Smooth muscle cell of the brain vasculature (primary cell): ENCODE measurements around the gene SBK2.
"Not testable (repeated sequence)": the region's sequence is repeated elsewhere in the genome, so short reads cannot be mapped to it uniquely, and the experiment has no call there.

ENCODE experiments used
- DNase-seq: peaks from one replicate; pipeline ENCODE4 v3.0.0-alpha.2; 2012; ENCODE audit warnings: low read depth, low spot score

SBK2 gene

DNA sequence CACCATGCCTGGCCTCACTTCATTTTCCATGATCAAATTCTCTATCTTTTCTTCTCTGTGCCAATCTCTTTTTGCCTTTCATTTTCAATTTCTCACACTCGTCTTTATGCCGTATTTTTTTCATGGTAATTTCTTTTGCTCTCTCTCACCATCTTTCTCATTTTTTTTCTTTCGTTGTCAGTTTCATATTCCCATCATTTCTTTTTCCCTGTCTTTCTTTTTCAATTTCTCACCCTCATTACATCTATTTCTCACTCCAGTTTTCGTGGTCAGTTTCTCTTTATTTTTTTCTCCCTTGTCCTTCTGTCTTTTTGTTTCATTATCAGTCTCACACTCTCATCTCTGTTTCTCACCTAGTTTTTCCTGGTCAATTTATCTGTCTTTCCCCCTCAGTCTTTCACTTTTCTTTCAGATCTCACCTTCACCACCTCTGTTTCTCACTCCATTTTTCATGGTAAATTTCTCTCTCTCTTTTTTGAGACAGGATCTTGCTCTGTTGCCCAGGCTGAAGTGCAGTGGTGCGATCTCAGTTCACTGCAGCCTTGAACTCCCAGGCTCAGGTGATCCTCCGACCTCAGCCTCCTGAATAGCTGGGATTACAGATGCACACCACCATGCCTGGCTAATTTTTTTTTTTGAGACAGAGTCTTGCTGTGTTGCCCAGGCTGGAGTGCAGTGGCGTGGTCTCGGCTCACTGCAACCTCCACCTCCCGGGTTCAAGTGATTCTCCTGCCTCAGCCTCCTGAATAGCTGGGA is 34.6 kb downstream of the SBK2 start:
- DNase-seq, result no peak

DNA sequence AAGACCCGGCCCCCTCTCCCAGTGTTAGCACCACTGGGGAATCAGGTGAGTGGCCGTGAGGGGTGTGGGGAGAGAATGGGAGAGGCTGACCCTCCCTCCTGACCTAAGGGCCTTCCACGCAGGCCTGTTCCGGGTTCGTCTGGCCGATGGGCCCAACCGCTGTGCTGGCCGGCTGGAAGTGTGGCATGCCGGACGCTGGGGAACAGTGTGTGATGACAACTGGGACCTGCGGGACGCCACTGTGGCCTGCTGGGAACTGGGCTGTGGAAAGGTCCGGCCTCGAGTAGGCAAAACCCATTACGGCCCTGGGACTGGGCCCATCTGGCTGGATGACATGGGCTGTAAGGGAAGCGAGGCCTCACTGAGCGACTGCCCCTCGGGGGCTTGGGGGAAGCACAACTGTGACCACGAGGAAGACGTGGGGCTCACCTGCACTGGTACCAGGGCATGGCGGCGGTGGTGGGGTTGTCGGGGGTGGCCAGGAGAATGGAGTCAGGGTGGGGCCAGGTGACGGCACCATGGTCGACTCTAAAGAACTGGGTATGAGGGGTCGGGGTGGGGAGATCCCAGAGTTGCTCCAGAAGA is 36.5 kb downstream of the SBK2 start:
- no peak for DNase-seq

DNA sequence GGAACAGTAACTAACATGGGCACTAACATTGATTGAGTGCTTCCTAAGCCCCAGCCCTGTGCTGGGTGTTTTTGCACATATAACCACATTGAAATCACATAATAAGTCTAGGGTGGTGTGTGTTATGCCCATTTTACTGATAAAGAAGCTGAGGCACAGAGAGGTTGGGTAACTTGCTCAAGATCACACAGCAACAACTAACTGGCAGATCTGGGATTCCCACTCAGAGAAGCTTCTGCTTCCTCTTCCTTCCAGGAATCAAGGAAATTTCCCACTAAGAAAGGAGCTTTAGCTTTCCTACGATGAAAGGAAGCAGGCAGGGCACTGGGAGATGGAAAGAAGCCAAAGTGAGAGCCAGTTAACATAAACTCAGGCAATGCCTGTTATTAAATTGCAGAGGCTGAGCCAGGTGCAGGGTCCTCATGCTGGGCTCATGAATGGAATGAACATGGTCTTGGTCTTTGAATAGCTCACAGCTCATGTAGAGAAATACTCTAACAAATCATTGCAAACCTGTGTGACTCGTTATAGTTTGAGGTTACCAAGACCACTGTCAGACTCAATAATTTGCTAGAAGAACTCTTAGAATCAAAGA is 38.6 kb downstream of the SBK2 start:
- DNase-seq, result no peak

DNA sequence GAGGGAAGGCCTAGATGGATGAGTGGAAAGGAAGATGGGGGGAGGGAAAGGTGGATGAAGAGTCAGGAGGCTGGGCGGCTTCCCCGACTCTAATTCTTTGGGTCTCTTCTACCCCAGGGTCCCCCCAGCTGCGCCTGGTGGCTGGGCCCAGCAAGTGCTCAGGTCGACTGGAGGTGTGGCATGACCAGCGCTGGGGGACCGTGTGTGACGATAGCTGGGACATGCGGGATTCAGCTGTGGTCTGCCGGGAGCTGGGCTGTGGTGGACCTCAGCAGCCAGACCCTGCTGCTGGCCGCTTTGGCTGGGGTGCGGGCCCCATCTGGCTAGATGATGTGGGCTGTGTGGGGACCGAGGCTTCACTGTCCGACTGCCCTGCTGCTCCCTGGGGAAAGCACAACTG is 39.2 kb downstream of the SBK2 start:
- DNase-seq, result no peak

DNA sequence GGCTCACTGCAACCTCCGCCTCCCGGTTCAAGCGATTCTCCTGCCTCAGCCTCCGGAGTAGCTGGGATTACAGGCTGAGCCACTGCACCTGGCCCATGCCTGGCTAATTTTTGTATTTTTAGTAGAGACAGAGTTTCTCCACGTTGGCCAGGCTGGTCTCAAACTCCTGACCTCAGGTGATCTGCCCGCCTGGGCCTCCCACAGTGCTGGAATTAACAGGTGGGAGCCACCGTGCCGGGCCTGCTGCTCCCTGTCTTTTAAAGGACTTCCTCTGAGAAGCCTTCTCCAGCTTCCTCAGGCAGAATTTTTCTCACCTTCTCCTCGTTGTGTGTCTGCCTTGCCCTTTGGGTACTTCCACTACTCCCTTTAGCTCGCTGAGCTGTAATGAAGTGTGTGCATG is 40.1 kb downstream of the SBK2 start:
- DNase-seq, result not testable (repeated sequence)

DNA sequence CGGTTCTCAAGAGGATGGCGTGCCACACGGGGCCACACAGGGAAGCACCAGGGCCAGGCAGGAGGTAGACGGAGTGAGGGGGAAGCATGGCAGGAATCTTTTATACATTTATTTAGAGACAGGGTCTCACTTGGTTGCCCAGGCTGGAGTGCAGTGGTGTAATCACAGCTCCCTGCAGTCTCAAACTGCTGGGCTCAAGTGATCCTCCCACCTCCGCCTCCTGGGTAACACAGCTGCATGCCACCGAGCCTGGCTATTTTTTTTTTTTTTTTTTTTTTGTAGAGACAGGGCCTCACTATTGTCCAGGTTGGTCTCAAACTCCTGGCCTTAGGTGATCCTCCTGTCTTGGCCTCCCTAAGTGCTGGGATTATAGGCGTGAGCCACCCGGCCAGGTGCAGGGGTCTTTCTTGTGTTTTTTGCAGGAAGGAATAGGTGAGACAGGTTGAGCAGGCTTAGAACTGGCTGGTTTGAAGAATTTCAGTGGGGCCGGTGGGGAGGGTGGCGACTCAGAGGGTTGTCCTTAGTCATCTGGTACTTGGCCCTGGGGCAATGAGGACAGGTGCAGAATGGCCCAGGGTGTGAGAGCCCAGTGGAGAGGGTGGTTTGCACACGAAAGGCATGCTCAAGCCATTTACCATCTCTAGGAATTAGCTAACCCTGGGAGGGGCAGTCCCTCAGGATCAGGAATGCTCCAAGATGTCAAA is 41.1 kb downstream of the SBK2 start:
- no peak for DNase-seq

DNA sequence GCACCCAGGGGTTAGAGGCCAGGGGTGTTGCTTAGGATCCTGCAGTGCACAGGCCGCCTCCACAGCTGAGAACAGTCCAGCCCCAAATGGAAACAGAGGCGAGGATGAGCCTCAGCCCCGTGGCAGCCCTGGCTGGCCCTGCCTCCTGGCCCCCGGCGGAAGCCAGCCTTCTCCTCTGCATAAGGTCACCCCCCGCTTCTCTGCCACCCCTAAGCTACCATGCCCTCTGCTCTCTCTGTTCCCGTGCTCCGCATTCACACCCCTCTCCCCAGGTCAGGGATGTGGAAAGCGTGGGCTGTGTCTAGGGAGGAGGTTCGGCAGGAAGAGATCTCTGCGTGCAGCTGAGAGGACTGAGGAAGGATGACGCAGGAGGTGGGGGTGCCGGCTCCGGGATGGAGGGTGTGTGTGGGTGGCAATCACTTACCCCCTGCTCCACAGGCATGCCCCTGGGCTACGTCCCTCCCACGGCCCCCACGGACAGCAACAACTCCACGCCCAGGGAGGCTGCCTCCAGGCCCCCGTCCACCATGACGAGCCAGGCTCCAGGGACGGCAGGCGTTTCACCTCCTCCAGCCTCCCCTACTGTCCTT is 42.7 kb downstream of the SBK2 start:
- DNase-seq, result no peak

DNA sequence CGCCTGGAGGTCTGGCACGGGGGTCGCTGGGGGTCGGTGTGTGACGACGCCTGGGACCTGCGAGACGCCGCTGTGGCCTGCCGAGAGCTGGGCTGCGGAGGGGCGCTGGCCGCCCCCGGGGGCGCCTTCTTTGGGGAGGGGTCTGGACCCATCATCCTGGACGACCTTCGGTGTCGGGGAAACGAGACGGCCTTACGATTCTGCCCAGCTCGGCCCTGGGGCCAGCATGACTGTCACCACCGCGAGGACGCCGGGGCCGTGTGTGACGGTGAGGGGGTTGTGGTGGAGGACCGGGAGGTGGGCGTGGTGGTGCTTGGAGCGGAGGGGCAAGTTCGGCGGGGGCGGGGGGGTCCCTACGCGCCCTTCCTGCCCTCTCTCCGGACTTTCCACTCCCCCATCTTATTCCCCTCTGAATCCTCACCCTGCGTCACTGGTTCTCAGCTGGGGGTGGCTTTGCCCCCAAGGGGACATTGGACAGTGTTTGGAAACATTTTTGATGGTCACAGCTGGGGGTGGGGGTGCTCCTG is 43.2 kb downstream of the SBK2 start:
- no peak for DNase-seq

DNA sequence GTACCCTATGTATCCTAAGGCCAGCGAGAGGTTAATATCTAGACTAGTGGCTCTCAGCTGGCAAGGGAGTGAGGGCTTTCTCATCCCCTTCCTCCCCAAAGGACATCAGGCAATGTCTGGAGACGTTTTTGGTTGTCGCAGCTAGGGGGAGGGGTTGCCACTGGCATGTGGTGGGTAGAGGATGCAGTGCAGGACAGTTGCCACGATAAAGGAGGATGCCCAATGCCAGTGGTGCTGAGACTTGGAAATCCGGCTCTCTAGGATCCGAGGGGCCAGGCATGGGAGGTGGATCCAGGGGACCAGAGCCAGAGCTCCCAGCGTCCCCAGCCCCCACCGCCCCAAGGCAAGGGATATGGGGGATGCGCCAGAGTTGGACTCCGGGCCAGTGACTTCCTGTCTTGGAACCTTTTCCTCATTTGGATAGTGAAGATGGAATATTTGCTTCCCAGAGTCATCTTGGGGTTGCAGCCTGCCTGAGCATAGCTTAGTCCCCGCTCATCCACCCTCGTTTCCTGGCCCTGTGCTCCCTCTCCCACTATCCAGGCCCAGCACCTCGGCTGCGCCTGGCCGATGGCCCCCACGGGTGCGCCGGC is 43.8 kb downstream of the SBK2 start:
- no peak for DNase-seq

DNA sequence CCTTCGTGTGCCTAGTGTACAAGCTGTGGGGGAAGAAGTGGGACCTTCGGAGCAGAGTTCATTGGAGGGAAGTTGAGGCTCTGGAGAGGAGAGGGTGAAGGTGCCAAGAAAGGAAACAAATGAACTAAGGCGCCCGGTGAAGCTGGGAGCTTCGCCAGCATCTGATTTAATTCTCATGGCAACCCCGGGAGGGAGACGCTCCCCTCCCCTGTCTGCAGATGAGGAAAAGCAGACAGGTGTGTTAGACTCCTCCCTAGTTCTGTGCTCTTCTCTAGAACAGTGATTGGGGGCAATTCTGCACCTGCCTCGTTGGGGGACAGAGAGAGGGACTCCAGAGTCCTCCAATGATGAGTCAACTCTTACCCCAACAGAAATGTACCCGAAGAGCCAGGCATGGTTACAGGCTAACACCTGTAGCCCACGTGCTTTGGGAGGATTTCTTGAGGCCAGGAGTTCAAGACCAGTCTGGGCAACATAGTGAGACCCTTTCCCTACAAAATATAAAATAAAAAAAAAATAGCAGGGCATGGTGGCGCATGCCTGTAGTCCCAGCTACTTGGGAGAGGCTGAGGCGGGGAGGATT is 44.5 kb downstream of the SBK2 start:
- DNase-seq, result no peak

DNA sequence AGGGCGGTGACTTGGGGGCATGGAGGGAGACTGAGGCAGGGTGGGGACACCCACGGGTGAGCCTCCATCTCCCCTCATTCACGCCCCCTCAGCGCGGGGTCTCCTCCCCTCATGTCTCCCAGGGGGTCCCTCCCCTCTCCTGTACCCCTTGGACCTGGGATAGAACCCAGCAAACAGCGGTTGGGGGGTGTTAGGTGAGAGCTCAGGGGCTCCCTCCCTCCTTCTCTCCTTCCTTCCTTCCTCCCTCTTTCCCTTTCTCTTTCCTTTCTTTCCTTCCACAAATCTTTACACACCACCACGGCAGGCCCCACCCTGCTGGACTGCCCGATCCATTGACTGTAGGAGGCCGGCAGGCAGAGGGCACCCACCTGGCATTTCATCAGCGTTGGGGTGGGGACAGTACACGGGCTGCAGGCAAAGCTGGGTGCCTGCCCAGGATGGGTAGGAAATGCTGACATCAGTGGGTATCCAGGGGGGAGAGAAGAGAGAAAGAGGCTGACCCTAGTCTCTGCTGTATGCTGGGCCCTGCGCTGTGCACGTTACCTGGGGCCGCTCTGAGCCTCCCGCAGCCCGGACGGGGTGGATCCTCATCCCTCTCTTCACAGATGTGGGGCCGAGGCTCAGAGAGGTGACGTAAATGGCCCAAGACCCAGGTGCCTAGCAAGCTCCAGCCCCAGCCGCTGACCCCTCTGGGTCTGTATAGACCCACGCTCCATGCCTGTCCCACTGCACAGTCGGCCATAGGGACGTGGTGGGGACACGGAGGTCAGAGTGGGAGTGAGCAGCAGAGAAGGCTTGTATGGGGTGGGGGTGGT is 45.2 kb downstream of the SBK2 start:
- DNase-seq, result no peak

DNA sequence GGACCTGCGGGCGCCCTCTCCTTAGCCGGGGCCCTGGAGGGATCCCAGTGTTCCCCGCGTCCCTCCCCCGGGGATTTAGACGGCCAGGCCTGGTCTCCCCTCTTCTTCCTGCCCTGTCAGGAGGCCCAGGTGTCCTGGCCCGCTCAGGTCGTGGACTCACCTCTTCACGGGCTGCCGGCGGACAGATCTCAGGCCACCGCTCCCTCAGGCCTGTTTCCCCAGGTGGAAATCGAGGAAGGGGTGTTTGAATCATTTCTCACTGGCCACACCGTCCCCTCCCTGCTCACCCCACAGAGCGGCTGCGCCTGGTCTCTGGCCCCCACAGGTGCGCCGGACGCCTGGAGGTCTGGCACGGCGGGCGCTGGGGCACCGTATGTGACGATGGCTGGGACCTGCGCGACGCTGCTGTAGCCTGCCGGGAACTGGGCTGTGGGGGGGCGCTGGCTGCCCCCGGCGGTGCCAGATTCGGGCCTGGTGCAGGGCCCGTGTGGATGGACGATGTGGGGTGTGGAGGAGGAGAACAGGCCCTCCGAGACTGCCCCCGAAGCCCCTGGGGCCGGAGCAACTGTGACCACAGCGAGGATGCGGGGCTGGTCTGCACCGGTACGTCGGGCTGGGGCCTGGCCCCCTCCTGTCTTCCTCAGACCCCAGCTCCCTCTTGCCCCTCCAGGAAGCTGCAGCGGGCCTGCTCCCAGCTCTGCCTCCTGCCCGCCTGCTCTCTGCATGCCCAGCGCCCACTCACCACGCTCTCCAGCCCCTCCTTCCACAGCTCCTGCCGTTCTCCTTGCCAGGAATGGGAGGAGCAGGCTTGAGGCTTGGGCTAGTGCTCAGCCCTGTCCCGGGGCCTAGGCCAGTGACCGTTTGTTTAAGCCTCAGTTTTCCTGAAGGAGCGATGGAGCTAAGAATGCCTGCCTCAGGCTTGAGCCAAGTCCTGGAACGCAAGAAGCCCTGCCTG is 46.2 kb downstream of the SBK2 start:
- DNase-seq, result no peak

DNA sequence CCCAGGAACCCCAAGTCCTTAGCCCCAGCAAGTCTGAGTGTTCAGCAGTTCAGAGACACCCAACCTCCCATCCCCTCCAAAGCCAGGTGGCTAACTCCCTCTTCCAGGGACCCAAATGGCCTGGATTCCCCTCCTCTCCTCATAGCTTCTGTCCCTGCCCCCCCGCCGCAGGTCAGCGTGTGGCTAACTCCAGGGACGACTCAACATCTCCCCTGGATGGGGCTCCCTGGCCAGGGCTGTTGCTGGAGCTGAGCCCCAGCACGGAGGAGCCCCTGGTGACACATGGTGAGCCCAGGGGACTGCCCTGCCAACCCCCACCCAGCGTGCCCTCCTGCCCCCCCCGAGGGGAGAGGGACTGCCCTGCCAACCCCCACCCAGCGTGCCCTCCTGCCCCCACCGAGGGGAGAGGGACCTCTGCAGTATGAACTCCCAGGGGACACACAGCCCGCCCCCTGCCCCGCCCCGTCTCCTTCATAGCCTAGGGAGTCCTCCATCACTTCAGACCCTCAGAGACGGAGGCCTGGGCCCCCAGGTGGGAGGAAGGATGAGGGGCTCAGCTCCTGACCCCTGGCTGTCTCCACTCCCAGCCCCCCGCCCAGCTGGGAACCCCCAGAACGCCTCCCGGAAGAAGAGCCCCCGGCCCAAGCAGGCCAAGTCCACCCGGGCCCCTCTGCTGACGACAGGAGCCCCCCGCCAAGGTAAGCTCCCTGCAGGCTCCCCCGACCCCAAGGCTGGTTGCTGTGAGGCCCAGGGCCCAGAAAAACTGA is 47.0 kb downstream of the SBK2 start:
- DNase-seq, result no peak

DNA sequence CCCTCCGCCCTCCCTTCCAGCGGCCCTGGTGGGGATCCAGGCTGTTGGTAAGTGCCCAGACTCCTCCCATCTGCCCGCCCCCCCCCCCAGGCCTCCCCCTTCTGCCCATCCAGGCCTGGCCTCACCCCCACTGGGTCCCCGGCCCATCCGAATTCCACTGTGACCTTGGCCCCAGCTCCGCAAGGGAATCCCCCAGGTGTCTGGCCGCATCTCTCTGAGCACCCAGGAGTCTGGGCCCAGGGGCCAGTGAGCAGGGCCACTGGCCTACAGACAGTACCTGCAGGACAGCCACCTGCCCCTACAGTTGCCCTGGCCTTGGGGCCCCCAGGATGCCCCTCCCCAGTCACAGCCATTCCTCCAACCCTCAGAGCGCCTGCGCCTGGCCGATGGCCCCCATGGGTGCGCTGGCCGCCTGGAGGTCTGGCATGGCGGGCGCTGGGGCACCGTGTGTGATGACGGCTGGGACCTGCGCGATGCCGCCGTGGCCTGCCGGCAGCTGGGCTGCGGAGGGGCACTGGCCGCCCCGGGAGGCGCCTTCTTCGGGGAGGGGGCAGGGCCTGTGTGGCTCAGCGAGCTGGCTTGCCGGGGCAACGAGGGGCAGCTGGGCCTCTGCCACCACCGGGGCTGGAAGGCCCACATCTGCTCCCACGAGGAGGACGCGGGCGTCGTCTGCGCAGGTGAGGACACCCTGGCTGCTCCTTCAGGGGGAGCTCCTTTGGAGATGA is 47.8 kb downstream of the SBK2 start:
- no peak for DNase-seq

DNA sequence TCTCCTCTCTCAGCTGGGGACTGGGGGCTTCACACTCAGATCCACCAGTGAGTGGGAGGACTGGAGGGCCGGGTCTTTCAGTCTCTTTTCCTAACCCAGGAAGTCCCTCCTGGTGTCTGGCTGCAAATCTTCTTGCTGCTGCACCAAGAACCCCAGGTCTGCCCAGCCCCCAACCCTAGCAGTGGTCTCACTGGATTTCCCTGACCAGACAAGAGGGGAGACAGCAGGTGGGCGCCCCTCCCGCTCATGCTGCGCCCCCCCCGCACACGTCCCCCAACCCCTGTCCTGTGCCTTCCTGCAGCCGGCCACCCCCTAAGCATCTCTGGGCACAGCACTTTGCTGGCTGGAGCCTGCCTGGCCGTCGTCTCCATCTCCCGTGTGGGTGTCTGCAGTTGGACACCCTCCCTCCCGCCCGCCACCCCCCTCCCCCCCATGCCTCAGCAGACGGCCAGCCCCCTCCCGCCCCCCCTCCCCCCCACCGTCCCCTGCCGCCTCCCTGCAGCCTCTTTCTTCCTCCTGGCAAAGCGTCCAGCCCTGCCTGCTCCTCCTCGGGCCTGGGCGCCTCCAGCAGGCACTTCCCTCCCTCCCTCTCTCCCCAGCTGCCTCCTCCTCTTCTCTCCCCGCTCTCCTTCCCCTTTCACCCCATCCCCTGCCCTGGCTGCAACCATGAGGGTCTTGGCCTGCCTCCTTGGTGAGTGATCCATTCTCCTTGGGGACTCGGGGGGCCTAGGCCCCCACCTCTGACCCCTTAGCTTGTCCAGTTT is 48.8 kb downstream of the SBK2 start, which contains the start of gene SSC5D:
Gene SSC5D, plus strand, starts transcription at position 513 of the 764 bp plus-strand sequence. Its CDS starts 154 bp downstream, at position 667.
- DNase-seq, result no peak

DNA sequence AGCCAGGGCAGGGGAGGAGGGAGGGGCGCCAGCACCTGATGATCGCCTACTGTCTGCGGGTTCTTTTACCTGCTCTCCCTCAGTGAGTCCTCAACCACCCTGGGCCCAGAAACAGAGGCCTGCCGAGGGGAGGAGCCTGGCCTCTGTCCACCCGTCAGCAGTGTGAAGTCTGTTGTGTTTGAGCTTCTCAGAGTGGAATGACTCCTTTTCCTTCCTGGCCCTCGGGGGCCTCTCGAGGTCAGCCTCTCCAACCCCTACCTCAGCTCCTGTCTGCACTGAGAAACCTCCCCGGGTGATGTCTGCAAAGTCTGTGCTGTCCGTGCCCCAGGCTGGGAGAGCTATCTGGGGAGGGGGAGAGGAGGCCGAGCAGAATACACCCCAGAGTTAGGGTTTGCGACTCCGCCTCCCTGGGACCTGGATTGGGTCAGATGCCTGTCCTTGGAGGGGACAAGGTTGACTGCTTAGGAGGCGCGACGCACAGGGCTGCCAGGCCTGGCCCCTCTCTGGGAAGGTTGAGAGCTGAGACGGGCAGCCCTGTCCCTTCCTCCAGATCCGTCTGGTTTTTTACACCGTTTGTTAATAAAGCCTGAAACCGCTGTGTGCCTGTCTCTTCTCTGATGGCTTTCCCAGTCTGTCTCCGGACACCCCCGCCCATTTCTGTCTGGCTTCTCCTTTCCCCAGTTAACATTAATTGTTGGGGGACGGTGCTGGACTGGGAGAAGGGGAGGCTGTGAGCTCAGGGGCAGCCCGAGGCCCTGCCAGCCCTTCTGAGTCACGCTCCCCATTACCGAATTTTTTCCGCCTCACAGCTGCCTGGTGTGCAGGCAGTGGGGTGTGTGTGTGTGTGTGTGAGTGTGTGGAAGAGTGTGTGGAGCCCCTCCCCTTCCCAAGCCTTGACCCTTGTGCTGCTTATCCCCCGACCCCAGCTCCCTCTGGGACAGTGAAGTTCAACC is 49.7 kb downstream of the SBK2 start:
- DNase-seq, result no peak
